Activated T-helper 2 cell treated with anti-CD3 and anti-CD28 coated beads, Interferon-gamma antibody, Interleukin-2, Interleukin-4, amounts not matched to agents 10 μg/mL and 5 μg/mL and 100 μg/mL, durations not matched to agents 14 hours and 24 hours and 36 hours (primary cell): ENCODE measurements around the gene KCNQ5. TPM values are rescaled to one million over a fixed set of nuclear protein-coding genes. Genes with fewer than 3 reads are reported as not detected.
"Not testable (repeated sequence)": the region's sequence is repeated elsewhere in the genome, so short reads cannot be mapped to it uniquely, and the experiment has no call there.

Experiments used
- DNase-seq: peaks from one replicate; pipeline ENCODE4 v3.0.0; 2021; ENCODE audit warnings: low spot score
- H3K27ac Mint-ChIP-seq: one replicate; pipeline ENCODE4 v1.8.0; 2021; ENCODE audit warnings: mixed read lengths
- H3K27me3 Mint-ChIP-seq: one replicate; pipeline ENCODE4 v1.8.0; 2021; ENCODE audit warnings: low read depth, mixed read lengths
- H3K36me3 Mint-ChIP-seq: one replicate; pipeline ENCODE4 v1.8.0; 2021; ENCODE audit warnings: low read depth, mixed read lengths
- H3K4me1 Mint-ChIP-seq: one replicate; pipeline ENCODE4 v1.8.0; 2021; ENCODE audit warnings: low read depth, mixed read lengths
- H3K4me3 Mint-ChIP-seq: one replicate; pipeline ENCODE4 v1.8.0; 2021; ENCODE audit warnings: low read depth, mild to moderate bottlenecking, moderate library complexity, mixed read lengths
- H3K9me3 Mint-ChIP-seq: one replicate; pipeline ENCODE4 v1.8.0; 2021; ENCODE audit warnings: mixed read lengths
- intact Hi-C: fragments of 100-400 bp; cut with micrococcal nuclease; formaldehyde crosslinking; loops from one replicate; pipeline ENCODE4 v1.15.1; 2023
- total RNA-seq: library from RNA; stranded (reverse); gene quantifications from 2 replicates; pipeline ENCODE4 v1.2.3, GENCODE V29; 2022

KCNQ5 gene
- total RNA-seq, 1 donor from 2014 or later: 15.3 TPM

DNA sequence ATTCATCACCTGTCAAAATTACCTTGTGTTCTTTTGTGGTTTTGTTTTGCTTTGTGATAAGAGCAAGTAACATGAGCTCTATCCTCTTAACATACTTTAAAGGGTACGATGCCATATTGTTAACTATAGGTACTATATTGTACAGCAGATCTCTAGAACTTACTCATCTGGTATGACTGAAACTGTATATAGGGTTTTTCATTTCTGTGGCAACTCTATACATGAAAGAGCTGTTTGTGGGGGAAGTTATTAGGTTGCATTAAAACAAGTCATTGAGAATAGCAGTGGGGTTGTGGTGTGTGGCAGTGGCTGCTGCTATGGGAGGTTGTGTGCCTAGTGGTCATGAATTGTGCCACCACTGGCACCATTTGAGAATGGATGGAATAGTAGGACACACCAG is 268.4 kb downstream of the KCNQ5 start:
- intact Hi-C loops: no loop called here
- Mint-ChIP-seq H3K36me3 (no peaks in the 10 kb centered on the region), H3K27ac (no peak overlapping the region), H3K9me3 (peaks cover 18% of the 10 kb centered on the region), H3K4me1 (peaks cover 5% of the 10 kb centered on the region), H3K27me3 (no peaks in the 10 kb centered on the region), H3K4me3 (no peak overlapping the region)
- DNase-seq: no peak

DNA sequence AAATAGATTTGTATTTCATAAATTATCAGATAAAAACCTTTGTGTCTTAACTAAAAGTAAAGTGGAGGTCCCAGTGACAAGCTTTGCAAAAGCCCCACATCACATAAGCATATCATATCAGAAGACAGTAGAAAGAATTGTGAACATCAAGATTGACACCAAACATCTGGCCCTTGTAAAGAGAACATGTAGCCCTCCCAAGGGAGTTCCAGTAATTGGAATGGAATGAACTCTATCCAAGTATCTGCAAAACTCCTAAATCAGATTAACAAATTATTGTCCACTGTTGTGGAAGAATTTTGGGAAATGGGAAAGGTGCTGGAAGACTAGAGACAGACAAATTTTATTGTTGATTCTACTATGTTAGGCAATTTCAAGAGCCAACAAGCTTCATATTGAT is 268.8 kb downstream of the KCNQ5 start:
- no peaks in the 10 kb centered on the region for H3K36me3 Mint-ChIP-seq
- H3K27me3 Mint-ChIP-seq: no peaks in the 10 kb centered on the region
- H3K27ac Mint-ChIP-seq: no peak overlapping the region
- H3K4me1 Mint-ChIP-seq: peaks cover 5% of the 10 kb centered on the region
- DNase-seq: no peak
- intact Hi-C loops: no loop called here
- no peak overlapping the region for H3K4me3 Mint-ChIP-seq
- H3K9me3 Mint-ChIP-seq: peaks cover 15% of the 10 kb centered on the region

DNA sequence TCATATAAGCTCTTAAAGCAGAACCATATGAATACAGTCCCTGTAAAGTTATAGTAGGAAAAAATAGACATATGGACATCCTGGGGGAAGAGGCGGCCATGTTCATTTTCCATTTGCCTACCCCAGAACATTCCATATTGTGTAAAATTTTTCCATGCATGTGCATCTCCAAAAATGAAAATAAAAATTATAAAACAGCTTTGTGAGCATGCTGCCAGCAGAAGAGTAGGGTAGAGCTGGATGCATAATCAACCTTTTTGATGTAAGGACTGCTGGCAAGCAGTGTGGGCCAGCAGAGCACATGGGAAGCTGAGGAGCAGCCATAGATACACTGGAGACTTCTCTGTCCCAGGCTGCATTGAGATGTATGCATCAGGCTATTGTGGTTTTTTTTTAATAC is 271.0 kb downstream of the KCNQ5 start:
- intact Hi-C loops: no loop called here

DNA sequence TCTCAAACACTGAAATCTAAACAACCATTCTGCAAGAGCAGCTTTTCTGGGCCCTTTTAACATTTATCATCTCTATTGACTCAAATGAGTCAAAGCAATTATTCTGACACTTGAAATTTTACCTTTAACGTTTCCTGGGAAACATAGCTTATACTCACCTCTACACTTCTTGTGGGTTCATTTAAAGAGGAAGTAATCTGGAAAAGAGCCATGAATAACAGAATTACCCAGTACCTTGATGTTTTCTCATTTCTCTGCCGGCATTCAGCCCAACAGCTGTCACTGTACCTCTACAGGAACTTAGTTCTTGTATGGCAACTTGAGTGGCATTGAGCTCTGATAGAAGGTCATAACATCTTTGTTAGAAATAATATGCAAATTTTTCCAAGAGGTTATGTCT is 272.2 kb downstream of the KCNQ5 start:
- Mint-ChIP-seq H3K27me3 (no peaks in the 10 kb centered on the region), H3K4me3 (no peak overlapping the region), H3K9me3 (no peaks in the 10 kb centered on the region), H3K27ac (no peak overlapping the region), H3K4me1 (peaks cover 5% of the 10 kb centered on the region), H3K36me3 (peaks cover 3% of the 10 kb centered on the region)
- no peak for DNase-seq
- intact Hi-C loops: no loop called here

More for the DNA sequence above, 271.0 kb downstream of the KCNQ5 start:
- H3K27me3 Mint-ChIP-seq: no peaks in the 10 kb centered on the region
- no peak overlapping the region for H3K27ac Mint-ChIP-seq
- H3K4me3 Mint-ChIP-seq: no peak overlapping the region
- no peaks in the 10 kb centered on the region for H3K9me3 Mint-ChIP-seq
- peaks cover 5% of the 10 kb centered on the region for H3K4me1 Mint-ChIP-seq
- no peak for DNase-seq
- H3K36me3 Mint-ChIP-seq: peaks cover 3% of the 10 kb centered on the region

DNA sequence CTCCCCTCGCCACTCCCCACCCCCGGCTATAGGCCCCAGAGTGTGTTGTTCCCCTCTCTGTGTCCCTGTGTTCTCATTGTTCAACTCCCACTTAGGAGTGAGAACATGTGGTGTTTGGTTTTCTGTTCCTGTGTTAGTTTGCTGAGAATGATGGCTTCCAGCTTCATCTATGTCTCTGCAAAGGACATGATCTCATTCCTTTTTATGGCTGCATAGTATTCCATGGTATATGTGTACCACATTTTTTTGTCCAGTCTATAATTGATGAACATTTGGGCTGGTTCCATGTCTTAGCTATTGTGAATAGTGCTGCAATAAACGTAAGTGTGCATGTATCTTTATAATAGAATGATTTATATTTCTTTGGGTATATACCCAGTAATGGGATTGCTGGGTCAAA is 276.4 kb downstream of the KCNQ5 start:
- not testable (repeated sequence) for H3K27ac Mint-ChIP-seq, H3K4me1 Mint-ChIP-seq

DNA sequence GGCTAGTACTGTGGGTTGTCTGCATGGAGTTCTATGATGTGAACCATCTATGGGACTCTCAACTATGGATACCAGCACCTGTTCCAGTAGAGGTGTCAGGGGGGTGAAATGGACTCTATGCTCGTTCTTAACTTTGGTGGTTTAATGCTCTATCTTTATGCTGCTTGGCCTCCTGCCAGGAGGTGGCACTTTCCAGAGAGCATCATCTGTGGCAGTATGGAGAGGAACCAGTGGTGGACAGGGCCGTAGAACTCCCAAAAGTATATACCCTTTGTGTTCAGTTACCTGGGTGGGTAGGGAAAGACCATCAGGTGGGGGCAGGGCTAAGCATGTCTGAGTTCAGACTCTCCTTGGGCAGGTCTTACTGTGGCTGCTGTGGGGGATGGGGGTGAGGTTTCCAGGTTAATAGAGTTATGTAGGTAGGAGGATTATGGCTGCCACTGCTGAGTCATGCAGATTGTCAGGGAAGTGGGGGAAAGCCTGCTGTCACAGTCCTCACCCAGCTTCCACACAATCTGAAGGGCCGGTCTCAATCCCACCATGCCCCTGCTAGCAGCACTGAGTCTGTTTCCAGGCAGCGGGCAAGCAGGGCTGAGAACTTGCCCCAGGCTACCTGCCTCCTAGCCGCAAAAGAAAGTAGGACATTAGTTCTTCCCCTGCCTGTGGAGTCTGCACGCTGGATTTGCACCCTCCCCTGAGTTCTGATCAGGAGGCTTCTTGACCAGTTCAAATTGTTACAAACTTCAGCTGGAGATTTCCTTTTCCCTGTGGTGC is 284.0 kb downstream of the KCNQ5 start:
- no peak overlapping the region for H3K27ac Mint-ChIP-seq
- intact Hi-C loops: no loop called here
- peaks cover 5% of the 10 kb centered on the region for H3K9me3 Mint-ChIP-seq
- no peak for DNase-seq
- H3K4me1 Mint-ChIP-seq: peaks cover 2% of the 10 kb centered on the region
- no peaks in the 10 kb centered on the region for H3K36me3 Mint-ChIP-seq
- H3K4me3 Mint-ChIP-seq: no peak overlapping the region
- no peaks in the 10 kb centered on the region for H3K27me3 Mint-ChIP-seq

More for the DNA sequence above, 276.4 kb downstream of the KCNQ5 start:
- H3K4me3 Mint-ChIP-seq, H3K27me3 Mint-ChIP-seq, intact Hi-C loops, H3K36me3 Mint-ChIP-seq, H3K9me3 Mint-ChIP-seq, DNase-seq: not testable (repeated sequence)

DNA sequence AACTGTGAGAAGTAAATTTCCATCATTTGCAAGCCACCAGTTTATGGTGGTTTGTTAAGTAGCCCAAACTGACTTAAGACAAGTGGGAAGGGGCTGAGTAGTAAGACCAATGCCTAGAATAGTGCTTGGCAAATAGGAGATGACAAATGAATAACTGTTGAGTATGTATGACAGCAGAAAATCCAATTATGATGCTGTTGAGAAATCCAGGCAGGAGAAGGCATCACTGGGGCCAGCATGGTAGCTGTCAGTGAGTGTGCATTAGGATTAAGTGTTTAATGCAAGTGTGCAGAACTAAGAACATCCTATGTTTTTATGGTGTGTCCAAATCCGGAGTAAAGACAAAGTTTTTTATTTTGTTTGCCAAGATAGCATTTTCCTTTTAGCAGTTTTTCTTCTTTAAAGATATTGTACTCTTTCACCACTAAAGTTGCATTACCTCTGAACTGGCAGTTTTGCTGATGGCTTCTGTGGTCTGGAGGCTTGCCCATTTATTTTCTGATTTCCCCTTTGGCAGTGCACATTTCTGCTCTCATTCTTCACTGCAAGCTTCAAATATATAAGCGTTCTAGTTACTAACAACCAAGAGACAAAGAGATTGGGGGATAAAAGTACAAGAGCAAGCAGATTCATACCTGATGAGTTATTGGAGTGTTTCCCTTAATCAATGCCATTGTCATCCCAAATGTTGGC is 289.7 kb downstream of the KCNQ5 start:
- no peaks in the 10 kb centered on the region for H3K27me3 Mint-ChIP-seq
- no peaks in the 10 kb centered on the region for H3K9me3 Mint-ChIP-seq
- intact Hi-C loops: no loop called here

DNA sequence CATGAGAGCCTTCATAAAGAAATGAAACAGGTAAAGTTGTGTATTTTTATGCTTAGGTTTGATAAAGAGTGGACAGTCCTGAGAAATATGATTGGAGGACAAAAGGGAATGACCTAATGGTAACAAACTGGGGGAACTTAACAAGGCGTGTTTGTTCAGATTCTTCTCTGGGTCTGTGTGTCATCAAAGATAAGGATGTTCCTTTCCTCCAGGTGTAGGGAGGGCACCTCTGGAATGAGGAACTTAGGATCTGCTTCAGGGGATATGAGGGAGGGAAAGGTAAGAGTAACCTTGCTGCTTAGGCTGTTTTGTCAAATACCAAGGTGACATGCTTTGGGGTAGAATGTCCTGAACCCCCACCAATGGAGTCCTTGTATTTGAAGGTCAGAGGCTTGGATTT is 291.9 kb downstream of the KCNQ5 start:
- Mint-ChIP-seq H3K27ac (no peak overlapping the region), H3K36me3 (no peaks in the 10 kb centered on the region), H3K4me3 (no peak overlapping the region), H3K4me1 (peaks cover 2% of the 10 kb centered on the region), H3K27me3 (no peaks in the 10 kb centered on the region), H3K9me3 (no peaks in the 10 kb centered on the region)
- intact Hi-C loops: no loop called here
- DNase-seq: no peak

More for the DNA sequence above, 289.7 kb downstream of the KCNQ5 start:
- no peak for DNase-seq
- Mint-ChIP-seq H3K4me3 (no peak overlapping the region), H3K27ac (no peak overlapping the region), H3K36me3 (no peaks in the 10 kb centered on the region), H3K4me1 (peaks cover 2% of the 10 kb centered on the region)

DNA sequence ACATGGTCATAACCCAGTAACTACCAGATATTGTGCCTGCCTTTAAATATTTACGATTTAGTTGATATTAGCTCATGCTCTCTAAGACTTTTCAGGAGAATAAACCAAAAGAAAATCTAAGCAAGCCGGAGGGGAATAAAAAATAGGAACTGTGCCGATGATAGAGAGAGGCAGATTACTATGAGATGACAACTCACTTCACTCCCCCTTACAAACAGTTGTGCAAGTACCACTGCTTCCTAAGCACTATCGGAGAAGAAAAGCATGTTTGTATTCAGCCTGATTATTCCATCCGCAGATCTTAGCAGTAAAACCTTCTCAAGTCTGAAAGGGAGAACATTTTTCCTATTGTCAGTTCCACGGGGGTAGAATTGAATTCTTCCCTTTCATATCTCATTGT is 294.4 kb downstream of the KCNQ5 start:
- Mint-ChIP-seq H3K27me3 (no peaks in the 10 kb centered on the region), H3K27ac (no peak overlapping the region), H3K9me3 (no peaks in the 10 kb centered on the region), H3K4me3 (no peak overlapping the region), H3K4me1 (no peaks in the 10 kb centered on the region), H3K36me3 (no peaks in the 10 kb centered on the region)
- intact Hi-C loops: no loop called here
- no peak for DNase-seq

DNA sequence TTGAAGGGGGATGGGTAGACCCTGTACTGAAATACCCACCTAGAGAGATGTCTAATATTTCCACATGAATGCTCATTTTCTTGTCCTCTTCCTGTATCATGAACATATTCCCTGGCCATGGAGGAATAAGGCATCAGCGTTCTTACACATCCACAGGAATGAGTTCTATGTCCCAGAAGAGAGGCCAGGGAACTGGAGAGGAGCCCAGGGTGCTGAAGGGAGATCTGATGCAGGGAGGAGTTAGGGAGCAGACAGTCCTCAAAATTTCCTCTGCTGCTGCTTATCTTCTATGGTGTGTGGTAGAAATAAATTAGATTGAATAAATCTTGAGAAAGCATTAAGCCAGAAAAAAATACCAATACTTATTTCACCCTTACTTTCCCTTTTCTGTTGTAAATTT is 295.0 kb downstream of the KCNQ5 start:
- DNase-seq: no peak
- no peaks in the 10 kb centered on the region for H3K9me3 Mint-ChIP-seq
- intact Hi-C loops: no loop called here
- no peaks in the 10 kb centered on the region for H3K4me1 Mint-ChIP-seq
- no peaks in the 10 kb centered on the region for H3K27me3 Mint-ChIP-seq
- H3K36me3 Mint-ChIP-seq: no peaks in the 10 kb centered on the region
- H3K27ac Mint-ChIP-seq: no peak overlapping the region
- no peak overlapping the region for H3K4me3 Mint-ChIP-seq

DNA sequence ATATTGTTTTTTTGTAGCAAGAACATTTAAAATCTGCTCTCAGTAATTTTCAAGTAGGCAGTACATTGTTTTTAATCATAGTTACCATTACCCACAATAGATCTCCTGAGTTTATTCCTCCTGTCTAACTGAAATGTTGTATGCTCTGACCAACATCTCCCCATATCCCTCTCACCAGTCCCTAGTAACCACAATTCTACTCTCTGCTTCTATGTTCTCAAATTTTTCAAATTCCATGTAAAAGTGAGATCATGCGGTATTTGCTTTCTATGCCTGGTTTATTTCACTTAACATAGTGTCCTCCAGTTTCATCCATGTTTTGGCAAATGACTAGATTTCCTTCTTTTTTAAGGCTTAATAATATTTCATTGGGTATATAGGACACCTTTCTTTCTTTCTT is 300.5 kb downstream of the KCNQ5 start:
- no peaks in the 10 kb centered on the region for H3K9me3 Mint-ChIP-seq
- H3K4me1 Mint-ChIP-seq: no peaks in the 10 kb centered on the region
- intact Hi-C loops: no loop called here
- peaks cover 2% of the 10 kb centered on the region for H3K27me3 Mint-ChIP-seq
- H3K4me3 Mint-ChIP-seq: no peak overlapping the region
- H3K27ac Mint-ChIP-seq: no peak overlapping the region
- H3K36me3 Mint-ChIP-seq: no peaks in the 10 kb centered on the region
- no peak for DNase-seq

DNA sequence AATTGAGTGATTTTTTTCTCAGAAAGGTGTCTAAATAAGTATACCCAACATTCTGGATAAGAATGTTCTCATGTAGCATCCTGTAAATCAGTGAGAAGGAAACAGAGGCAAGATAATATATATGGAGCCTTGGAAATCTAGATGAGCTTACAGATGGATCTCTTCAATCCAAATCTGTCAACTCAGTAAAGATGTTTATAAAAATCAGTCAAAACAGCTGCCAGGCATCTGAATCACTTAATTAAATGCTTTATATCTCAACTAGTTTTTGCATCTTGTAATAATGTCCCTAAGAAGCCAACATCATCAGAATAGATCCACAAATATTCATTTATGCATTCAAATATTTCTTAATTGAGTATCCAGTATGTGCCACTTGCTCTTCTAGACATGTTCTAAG is 303.3 kb downstream of the KCNQ5 start:
- no peak overlapping the region for H3K4me3 Mint-ChIP-seq
- H3K27me3 Mint-ChIP-seq: peaks cover 2% of the 10 kb centered on the region
- no peak for DNase-seq
- no peaks in the 10 kb centered on the region for H3K36me3 Mint-ChIP-seq
- no peaks in the 10 kb centered on the region for H3K9me3 Mint-ChIP-seq
- H3K4me1 Mint-ChIP-seq: no peaks in the 10 kb centered on the region
- intact Hi-C loops: no loop called here
- H3K27ac Mint-ChIP-seq: no peak overlapping the region

DNA sequence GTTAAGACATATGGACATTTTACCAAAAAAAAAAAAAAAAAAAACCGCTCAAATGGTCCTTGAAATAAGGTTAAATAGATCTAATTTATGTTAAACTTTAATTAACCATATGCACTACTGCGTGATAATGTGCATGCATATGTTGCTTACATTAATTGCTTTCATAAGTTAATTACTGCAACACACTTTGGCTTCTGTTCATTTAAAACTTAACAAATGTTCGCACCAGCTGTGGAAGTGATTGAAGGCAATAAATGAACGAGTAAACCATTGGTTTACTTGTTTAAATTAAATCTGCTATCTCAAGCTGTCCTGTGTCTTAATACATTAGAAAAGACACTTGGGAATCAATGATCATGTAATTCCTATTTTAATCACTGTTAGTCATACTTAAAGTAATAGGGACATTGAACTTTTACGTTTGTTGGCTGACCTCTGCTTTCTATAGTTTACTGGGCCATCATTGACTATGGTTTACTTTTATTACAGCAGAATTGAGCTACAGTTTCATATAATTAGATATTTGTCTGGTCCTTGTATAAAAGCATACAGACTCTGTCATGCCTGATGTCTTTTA is 308.8 kb downstream of the KCNQ5 start:
- Mint-ChIP-seq H3K36me3 (no peaks in the 10 kb centered on the region), H3K27me3 (peaks cover 2% of the 10 kb centered on the region), H3K4me3 (no peak overlapping the region), H3K27ac (no peak overlapping the region), H3K4me1 (no peaks in the 10 kb centered on the region), H3K9me3 (no peaks in the 10 kb centered on the region)
- intact Hi-C loops: no loop called here
- DNase-seq: no peak
